GM12801 (cell line): ENCODE measurements around the gene TPCN2.

Experiments
- CTCF ChIP-seq: IDR thresholded peaks from one replicate; pipeline ENCODE4 v1.5.1; 2011; ENCODE audit warnings: control low read depth; ENCODE audit not compliant: insufficient read length; ENCODE audit errors: extremely low read depth

TPCN2 gene

GRCh38 chr11:69171476-69172240 lies 122.9 kb downstream of the TPCN2 start:
- no peak for TF ChIP-seq CTCF

DNA sequence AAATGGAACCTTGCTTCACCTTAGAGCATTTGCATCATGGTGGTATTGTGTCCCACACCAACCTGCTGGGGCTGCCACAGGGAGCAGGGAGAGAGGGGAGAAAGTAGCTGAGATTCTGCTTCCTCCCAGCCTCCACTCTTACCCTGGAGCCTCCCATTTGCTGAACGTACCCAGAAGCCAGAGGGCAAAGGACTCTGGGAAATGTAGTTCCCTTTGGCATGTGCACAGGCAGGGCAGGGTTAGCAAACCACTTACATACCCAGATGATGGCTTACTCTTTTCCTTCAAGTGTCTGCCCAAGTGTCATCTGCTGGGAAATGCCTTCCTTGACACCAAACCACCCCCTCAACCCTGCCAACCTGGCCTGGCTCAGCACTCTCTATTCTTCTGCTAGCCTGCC lies 123.9 kb downstream of the TPCN2 start:
- no peak for TF ChIP-seq CTCF

DNA sequence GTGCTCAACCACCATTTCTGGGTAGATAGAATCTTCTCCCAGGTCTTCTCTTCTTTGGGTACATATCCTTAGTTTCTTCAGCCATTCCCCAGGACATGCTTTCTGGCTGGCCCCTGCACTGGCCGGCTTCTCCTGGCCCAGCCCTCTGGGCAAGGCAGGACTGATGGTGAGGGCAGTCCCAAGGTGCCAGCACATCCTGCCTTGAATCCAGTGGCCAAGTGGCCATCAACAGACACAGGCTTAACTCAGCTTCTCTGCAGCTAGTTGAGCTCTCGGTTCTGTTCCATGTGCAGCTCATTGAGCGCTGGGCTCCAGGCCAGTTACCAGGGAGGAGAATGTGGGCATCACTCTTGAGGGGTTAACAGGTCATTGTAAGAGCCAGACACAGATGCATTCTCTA lies 124.6 kb downstream of the TPCN2 start:
- no peak for TF ChIP-seq CTCF

DNA sequence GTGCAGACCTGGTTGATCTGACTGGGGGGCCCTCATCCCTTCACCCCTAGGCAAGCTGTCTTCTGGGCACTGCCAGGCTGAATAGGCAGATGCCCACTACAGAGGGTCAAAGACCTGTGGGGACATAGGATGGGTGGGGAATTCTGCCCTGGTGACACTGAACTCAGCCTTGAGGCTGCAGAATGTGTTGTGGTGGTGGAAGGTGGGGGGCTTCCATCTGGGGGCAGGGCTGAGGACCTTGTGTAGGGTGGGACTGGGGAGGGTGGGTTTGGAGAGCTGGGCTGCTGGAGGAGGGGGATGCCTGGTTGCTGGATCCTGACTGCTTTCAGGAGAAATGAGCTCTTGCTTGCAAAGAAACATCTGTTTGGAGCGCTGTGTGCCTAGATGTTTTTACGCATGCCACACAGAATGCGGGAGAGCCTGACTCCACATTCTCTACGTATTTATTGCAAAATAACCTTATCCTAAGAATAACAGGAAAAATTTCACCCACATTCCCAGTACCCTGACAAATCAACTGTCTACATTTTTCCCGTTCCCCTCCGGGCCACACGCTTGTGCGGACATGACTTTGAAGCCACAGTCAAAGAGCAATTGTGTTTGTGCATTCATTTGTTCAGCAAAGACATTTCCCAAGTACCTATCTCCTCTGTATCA lies 125.3 kb downstream of the TPCN2 start:
- TF ChIP-seq CTCF = no peak

DNA sequence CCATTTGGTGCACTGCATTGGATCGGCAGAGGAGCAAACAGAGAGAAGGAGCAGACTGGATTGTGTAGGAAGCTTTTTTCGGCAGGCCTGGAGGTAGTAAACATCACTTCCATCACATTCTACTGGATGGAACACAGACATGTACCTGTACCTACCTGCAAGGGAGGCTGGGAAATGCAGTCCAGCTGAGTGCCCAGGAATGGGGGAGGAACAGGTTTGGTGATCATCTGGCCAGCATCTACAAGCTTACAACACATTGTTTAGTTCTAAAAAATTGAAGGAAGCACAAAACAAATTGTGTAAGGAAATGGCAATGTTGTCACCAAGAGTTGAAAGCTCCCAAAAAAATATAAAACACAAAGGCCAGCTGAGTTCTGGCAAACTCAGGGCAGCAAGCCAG lies 126.1 kb downstream of the TPCN2 start:
- TF ChIP-seq CTCF = no peak

- no peak for TF ChIP-seq CTCF
Measured at GRCh38 chr11:69178819-69179482, 130.2 kb downstream of the TPCN2 start.

DNA sequence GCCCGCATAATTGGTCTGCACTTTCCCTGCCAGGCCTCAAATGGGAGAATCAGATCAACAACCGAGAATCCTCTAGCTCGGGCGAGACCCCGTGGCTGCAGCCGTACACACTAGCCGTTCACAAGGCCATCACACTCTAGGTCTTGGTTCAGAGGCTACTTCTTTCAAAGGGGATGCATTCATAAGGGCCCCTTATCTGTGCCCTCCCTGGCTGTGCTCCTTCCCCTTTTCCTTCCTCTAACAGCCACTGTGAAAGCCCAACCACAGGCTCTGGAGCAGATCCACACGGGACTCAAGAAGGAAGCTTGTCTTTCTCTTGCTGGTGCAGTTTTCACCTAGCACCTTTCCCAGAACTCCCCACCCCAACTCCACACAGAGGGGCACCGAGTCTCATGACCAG lies 131.5 kb downstream of the TPCN2 start:
- no peak for TF ChIP-seq CTCF
